ENCODE measurements around the gene SREBF2. TPM values are rescaled to one million over a fixed set of nuclear protein-coding genes. Genes with fewer than 3 reads are reported as not detected.
A peak's percentile ranks its signal among the peaks of the same experiment; 100 is the strongest.

The SREBF2 gene
- total RNA-seq, 1 donor from 2014 or later: 20.9 TPM

GRCh38 chr22:41951898-41952474, 119.1 kb downstream of the SREBF2 start, which contains the start of gene SMIM45:
Gene SMIM45, plus strand, starts transcription at chr22:41952150.
- Histone ChIP-seq H3K27ac (ENCODE audit: low read depth, low read length) (no peak within 1 kb of the TSS), H3K9ac (ENCODE audit: low read depth in 1 of 3, low read length in 3 of 3) (no peak within 1 kb of the TSS), H3K36me3 (ENCODE audit: control insufficient read depth in 3 of 3, insufficient read depth in 3 of 3, low read length in 3 of 3) (no peaks in the 10 kb centered on the region), H3K27me3 (ENCODE audit: control insufficient read depth in 3 of 3, insufficient read depth in 3 of 3, low read length in 3 of 3) (peaks cover 3 to 22% (median 16%) of the 10 kb centered on the region in 3 donors), H3K4me1 (ENCODE audit: control insufficient read depth in 3 of 3, insufficient read depth in 3 of 3, low read length in 3 of 3) (peaks cover 2 to 3% (median 3%) of the 10 kb centered on the region in 3 donors), H3K4me3 (ENCODE audit: low read length in 3 of 3) (no peak within 1 kb of the TSS), H3K9me3 (ENCODE audit: control insufficient read depth in 3 of 3, low read length in 3 of 3) (no peaks in the 10 kb centered on the region)

DNA sequence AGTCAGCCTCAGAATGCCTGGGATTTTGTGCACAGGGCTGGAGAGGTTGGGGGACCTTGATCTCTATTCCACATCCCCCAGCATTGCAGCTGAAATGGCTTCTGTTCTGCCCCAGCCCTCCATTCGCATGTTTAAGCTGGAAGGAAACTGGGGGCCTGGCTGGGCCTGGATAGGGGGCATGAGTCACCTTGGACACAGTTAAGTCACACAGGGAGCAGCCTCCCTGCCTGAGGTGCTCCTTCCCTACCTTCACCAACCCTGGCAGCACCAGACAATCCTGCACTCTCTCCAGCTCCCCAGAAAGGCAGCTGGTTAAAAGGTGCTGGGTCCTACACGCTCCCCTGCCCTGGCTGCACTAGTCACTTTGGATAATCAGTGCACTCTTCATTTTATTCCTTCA, 119.8 kb downstream of the SREBF2 start:
- H3K9ac ChIP-seq (ENCODE audit: low read depth in 1 of 3, low read length in 3 of 3): no peak overlapping the region

More for the DNA sequence above, 119.8 kb downstream of the SREBF2 start:
- Histone ChIP-seq H3K36me3 (ENCODE audit: control insufficient read depth in 3 of 3, insufficient read depth in 3 of 3, low read length in 3 of 3) (no peaks in the 10 kb centered on the region), H3K4me1 (ENCODE audit: control insufficient read depth in 3 of 3, insufficient read depth in 3 of 3, low read length in 3 of 3) (peaks cover 0 to 2% (median 0%) of the 10 kb centered on the region in 3 donors), H3K4me3 (ENCODE audit: low read length in 3 of 3) (no peak overlapping the region), H3K9me3 (ENCODE audit: control insufficient read depth in 3 of 3, low read length in 3 of 3) (no peaks in the 10 kb centered on the region), H3K27me3 (ENCODE audit: control insufficient read depth in 3 of 3, insufficient read depth in 3 of 3, low read length in 3 of 3) (peaks cover 3 to 22% (median 16%) of the 10 kb centered on the region in 3 donors), H3K27ac (ENCODE audit: low read depth, low read length) (no peak overlapping the region)

Small RNA genes lying within 50 kb of the gene (small RNA-seq; reads per million reads assigned to genes)
- gene MIR33A: 2.9 reads per million, percentile 87 among the genes with 10 or more reads in this experiment

Other genes starting within 250 kb of the SREBF2 start
- gene PMM1, start 243.3 kb upstream of the SREBF2 start, total RNA-seq: 10.4 TPM
- gene DESI1, start 212.1 kb upstream of the SREBF2 start, total RNA-seq: 5.7 TPM
- 287 TPM for gene XRCC6, start 211.8 kb upstream of the SREBF2 start, total RNA-seq
- 57.4 TPM for gene SNU13, start 144.2 kb upstream of the SREBF2 start, total RNA-seq
- 3.1 TPM for gene MEI1, start 133.6 kb upstream of the SREBF2 start, total RNA-seq
- 30.3 TPM for gene CCDC134, start 32.4 kb upstream of the SREBF2 start, total RNA-seq
- gene SHISA8, start 82.0 kb downstream of the SREBF2 start, total RNA-seq: 1.0 TPM
- gene TNFRSF13C, start 93.7 kb downstream of the SREBF2 start, total RNA-seq: under 0.01 TPM
- gene CENPM, start 114.0 kb downstream of the SREBF2 start, total RNA-seq: 5.7 TPM
- gene SEPTIN3, start 136.3 kb downstream of the SREBF2 start, total RNA-seq: 0.52 TPM
- 1.6 TPM for gene WBP2NL, start 165.7 kb downstream of the SREBF2 start, total RNA-seq
- 26.1 TPM for gene NAGA, start 237.7 kb downstream of the SREBF2 start, total RNA-seq
- 19.8 TPM for gene PHETA2, start 241.1 kb downstream of the SREBF2 start, total RNA-seq
- 15.1 TPM for gene SMDT1, start 246.6 kb downstream of the SREBF2 start, total RNA-seq

Data from skeletal muscle tissue (tissue), 5 donors.